Measurements from ENCODE around the gene ROM1. TPM values are rescaled to one million over a fixed set of nuclear protein-coding genes. Genes with fewer than 3 reads are reported as not detected.
A peak's percentile ranks its signal among the peaks of the same experiment; 100 is the strongest.
"Not testable (repeated sequence)": the region's sequence is repeated elsewhere in the genome, so short reads cannot be mapped to it uniquely, and the experiment has no call there.

ROM1 gene
- total RNA-seq, 2 donors from 2014 or later = 0.94 to 1.2 TPM

GRCh38 chr11:62605902-62606301, 7.2 kb upstream of the ROM1 start:
- H3K9me3 ChIP-seq (ENCODE audit: control insufficient read depth, low read length, poor library complexity, severe bottlenecking) = no peaks in the 10 kb centered on the region
- DNase-seq (no peak), ATAC-seq (no peak)
- H3K4me1 Mint-ChIP-seq = peaks cover 34% of the 10 kb centered on the region
- H3K27ac Mint-ChIP-seq = no peak overlapping the region
- no peaks in the 10 kb centered on the region for H3K27me3 Mint-ChIP-seq
- no peaks in the 10 kb centered on the region for H3K36me3 Mint-ChIP-seq (ENCODE audit: low read depth)
- H3K4me3 Mint-ChIP-seq = no peak overlapping the region

DNA sequence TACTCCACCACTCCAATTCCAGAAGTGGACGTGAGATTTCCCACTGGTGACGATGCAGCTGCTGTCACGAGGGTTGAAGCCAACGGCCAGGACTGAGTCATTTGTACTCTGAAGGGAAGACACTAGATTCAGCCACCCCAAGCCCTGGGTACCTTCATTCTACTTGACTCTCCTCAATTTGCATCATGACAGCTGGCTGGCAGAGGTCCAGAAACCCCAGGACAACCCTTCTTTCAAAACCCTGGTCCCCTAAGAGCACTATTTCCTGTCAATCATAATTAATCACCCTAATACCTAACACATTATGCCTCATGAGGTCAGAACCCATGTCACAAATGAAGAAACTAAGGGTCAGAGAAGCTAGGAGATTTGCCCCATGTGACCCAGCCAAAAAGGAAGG, 5.3 kb upstream of the ROM1 start:
- no peak overlapping the region for H3K4me3 Mint-ChIP-seq
- ATAC-seq (no peak), DNase-seq (no peak)
- peaks cover 39% of the 10 kb centered on the region for H3K4me1 Mint-ChIP-seq
- H3K36me3 Mint-ChIP-seq (ENCODE audit: low read depth) = no peaks in the 10 kb centered on the region
- no peaks in the 10 kb centered on the region for H3K9me3 ChIP-seq (ENCODE audit: control insufficient read depth, low read length, poor library complexity, severe bottlenecking)
- H3K27me3 Mint-ChIP-seq = no peaks in the 10 kb centered on the region
- no peak overlapping the region for H3K27ac Mint-ChIP-seq

- ATAC-seq (no peak), DNase-seq (no peak)
- Mint-ChIP-seq H3K27ac (no peak overlapping the region), H3K36me3 (ENCODE audit: low read depth) (no peaks in the 10 kb centered on the region), H3K4me3 (peak overlapping the region; percentile 59), H3K4me1 (peaks cover 36% of the 10 kb centered on the region), H3K27me3 (no peaks in the 10 kb centered on the region)
- H3K9me3 ChIP-seq (ENCODE audit: control insufficient read depth, low read length, poor library complexity, severe bottlenecking) = no peaks in the 10 kb centered on the region
Measured at GRCh38 chr11:62608776-62609175, 4.3 kb upstream of the ROM1 start.

DNA sequence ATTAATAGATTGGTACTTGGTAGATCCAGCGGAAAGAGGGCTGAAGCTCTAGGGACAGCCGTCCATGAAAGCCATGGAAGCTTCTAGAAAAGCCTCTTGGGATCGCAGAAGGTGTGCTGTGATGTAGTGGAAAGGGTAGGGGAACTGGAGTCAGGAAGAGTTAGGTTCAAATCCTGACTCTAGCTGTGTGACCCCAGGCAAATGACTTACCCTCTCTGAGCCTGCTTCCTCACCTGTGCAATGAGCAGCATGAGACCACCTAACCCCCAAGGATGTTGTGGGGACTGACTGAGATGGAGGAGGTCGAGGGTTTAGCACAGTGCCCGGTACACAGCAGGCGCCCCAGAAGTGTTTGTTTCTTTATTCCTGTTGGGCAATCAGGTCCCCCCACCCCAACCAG, 2.7 kb upstream of the ROM1 start:
- ATAC-seq (no peak), DNase-seq (no peak)
- no peaks in the 10 kb centered on the region for H3K36me3 Mint-ChIP-seq (ENCODE audit: low read depth)
- H3K9me3 ChIP-seq (ENCODE audit: control insufficient read depth, low read length, poor library complexity, severe bottlenecking) = no peaks in the 10 kb centered on the region
- no peaks in the 10 kb centered on the region for H3K27me3 Mint-ChIP-seq
- H3K4me3 Mint-ChIP-seq = peak overlapping the region; percentile 100
- H3K4me1 Mint-ChIP-seq = peaks cover 40% of the 10 kb centered on the region
- no peak overlapping the region for H3K27ac Mint-ChIP-seq

DNA sequence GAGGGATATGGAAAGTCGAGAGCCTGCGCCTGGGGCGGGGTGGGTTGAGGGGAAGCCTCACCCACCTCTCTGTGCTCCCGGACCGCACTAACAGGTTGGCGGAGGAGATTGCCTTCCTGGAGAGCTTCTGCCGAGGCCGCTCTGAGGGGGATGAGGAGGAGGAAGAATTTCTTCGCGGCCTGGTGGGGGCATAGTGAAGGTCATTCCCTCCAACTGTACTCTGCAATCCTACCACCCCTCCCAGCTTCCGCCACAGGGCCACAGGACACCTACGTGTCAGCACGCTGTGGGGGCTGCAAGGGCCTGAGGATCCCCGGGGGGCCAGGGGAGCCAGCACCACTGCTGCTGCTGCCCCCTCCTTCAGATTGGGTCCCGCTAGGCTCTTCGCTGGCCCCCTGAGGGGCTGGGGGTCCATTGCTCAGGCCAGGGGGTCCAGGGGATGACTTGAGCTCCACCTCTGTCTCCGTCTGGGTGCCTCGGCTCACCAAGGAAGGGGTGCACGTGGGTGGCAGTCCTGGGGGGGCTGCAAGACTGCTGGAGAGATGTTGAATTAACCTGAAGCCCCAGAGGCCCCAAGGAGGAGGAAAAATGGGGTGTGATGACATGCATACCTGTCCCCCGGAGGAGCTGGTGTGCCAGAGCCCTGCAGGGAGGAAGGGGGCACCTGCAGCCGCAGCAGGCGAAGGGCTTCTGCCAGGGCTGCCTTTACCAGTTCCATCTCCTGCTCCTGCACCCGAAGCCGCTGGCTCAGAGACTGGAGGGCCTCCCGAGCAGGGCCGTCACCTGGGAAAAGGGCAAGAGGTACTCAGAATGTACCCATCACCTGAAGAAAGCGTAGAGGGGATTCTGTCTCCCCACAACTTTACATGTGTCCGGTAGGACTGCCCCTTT, 2.0 kb upstream of the ROM1 start:
- no peak for ATAC-seq
- peak overlapping the region; percentile 100 for H3K4me3 Mint-ChIP-seq

DNA sequence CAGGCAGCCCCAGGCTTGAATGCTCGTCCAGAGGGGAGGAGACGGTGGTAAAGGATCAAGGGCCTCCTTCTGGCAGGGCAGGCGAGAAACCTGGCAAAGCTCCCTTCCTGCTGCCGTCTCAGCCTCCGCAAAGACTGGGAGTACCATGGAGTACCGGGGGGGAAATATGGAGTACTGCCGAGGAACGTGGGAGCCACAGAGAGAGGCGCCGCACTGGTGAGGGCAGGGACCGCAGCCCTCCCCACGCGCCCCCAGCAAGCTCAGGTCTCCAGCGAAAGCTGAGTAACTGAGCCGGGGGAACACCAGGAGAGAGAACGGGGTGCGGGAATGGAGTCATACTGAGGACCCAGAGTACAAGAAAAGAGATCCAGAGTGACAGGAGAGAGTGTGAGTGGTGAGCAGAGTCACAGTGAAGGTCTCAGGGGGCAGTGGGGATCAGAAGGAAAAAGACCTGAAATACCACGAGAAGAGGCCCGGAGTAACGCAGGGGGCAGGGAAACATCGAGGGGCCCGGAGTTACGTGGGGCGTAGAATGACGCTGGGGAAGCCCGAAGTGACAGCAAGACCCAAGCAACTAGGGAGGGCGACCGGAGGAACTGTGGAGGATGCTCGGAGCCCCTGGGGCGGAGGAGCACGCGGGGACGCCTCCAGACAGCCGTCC, 1.2 kb upstream of the ROM1 start:
- Mint-ChIP-seq H3K27me3 (no peaks in the 10 kb centered on the region), H3K27ac (peak overlapping the region; percentile 99), H3K4me3 (peak overlapping the region; percentile 100), H3K4me1 (peaks cover 40% of the 10 kb centered on the region), H3K36me3 (ENCODE audit: low read depth) (no peaks in the 10 kb centered on the region)
- H3K9me3 ChIP-seq (ENCODE audit: control insufficient read depth, low read length, poor library complexity, severe bottlenecking) = no peaks in the 10 kb centered on the region
- ATAC-seq = peak; percentile 57
- peak in 1 of 3 donors; percentile 22 for DNase-seq

More for the DNA sequence above, 2.0 kb upstream of the ROM1 start:
- DNase-seq = no peak
- H3K9me3 ChIP-seq (ENCODE audit: control insufficient read depth, low read length, poor library complexity, severe bottlenecking) = no peaks in the 10 kb centered on the region
- no peaks in the 10 kb centered on the region for H3K36me3 Mint-ChIP-seq (ENCODE audit: low read depth)
- H3K27ac Mint-ChIP-seq = peak overlapping the region; percentile 99
- no peaks in the 10 kb centered on the region for H3K27me3 Mint-ChIP-seq
- H3K4me1 Mint-ChIP-seq = peaks cover 40% of the 10 kb centered on the region

GRCh38 chr11:62613291-62613778, 278 bp downstream of the ROM1 start:
- Mint-ChIP-seq H3K27me3 (no peaks in the 10 kb centered on the region), H3K4me3 (peak overlapping the region; percentile 81), H3K36me3 (ENCODE audit: low read depth) (no peaks in the 10 kb centered on the region), H3K27ac (peak overlapping the region; percentile 57), H3K4me1 (peaks cover 33% of the 10 kb centered on the region)
- DNase-seq (no peak), ATAC-seq (no peak)
- no peaks in the 10 kb centered on the region for H3K9me3 ChIP-seq (ENCODE audit: control insufficient read depth, low read length, poor library complexity, severe bottlenecking)

GRCh38 chr11:62614275-62614674, 1.2 kb downstream of the ROM1 start:
- peaks cover 31% of the 10 kb centered on the region for H3K4me1 Mint-ChIP-seq
- DNase-seq (no peak), ATAC-seq (no peak)
- H3K27ac Mint-ChIP-seq = peak overlapping the region; percentile 57
- no peaks in the 10 kb centered on the region for H3K27me3 Mint-ChIP-seq
- H3K36me3 Mint-ChIP-seq (ENCODE audit: low read depth) = no peaks in the 10 kb centered on the region
- H3K4me3 Mint-ChIP-seq = peak overlapping the region; percentile 73
- H3K9me3 ChIP-seq (ENCODE audit: control insufficient read depth, low read length, poor library complexity, severe bottlenecking) = no peaks in the 10 kb centered on the region

- Mint-ChIP-seq H3K27me3 (no peaks in the 10 kb centered on the region), H3K4me3 (no peak overlapping the region), H3K36me3 (ENCODE audit: low read depth) (no peaks in the 10 kb centered on the region), H3K4me1 (peaks cover 26% of the 10 kb centered on the region), H3K27ac (no peak overlapping the region)
- H3K9me3 ChIP-seq (ENCODE audit: control insufficient read depth, low read length, poor library complexity, severe bottlenecking) = no peaks in the 10 kb centered on the region
- ATAC-seq (no peak), DNase-seq (no peak)
Measured at GRCh38 chr11:62615521-62615920, 2.5 kb downstream of the ROM1 start.

- ATAC-seq; H3K9me3 ChIP-seq (ENCODE audit: control insufficient read depth, low read length, poor library complexity, severe bottlenecking); H3K4me3 Mint-ChIP-seq; DNase-seq; H3K27ac Mint-ChIP-seq; H3K36me3 Mint-ChIP-seq (ENCODE audit: low read depth); H3K27me3 Mint-ChIP-seq: not testable (repeated sequence)
- H3K4me1 Mint-ChIP-seq = peaks cover 25% of the 10 kb centered on the region
Measured at GRCh38 chr11:62616957-62617356, 3.9 kb downstream of the ROM1 start.

GRCh38 chr11:62621027-62621566, 8.0 kb downstream of the ROM1 start:
- H3K36me3 Mint-ChIP-seq (ENCODE audit: low read depth) = no peaks in the 10 kb centered on the region
- ATAC-seq (no peak), DNase-seq (no peak)
- no peaks in the 10 kb centered on the region for H3K9me3 ChIP-seq (ENCODE audit: control insufficient read depth, low read length, poor library complexity, severe bottlenecking)
- H3K27me3 Mint-ChIP-seq = no peaks in the 10 kb centered on the region
- peak overlapping the region; percentile 99 for H3K4me3 Mint-ChIP-seq
- peaks cover 17% of the 10 kb centered on the region for H3K4me1 Mint-ChIP-seq
- H3K27ac Mint-ChIP-seq = peak overlapping the region; percentile 97

DNA sequence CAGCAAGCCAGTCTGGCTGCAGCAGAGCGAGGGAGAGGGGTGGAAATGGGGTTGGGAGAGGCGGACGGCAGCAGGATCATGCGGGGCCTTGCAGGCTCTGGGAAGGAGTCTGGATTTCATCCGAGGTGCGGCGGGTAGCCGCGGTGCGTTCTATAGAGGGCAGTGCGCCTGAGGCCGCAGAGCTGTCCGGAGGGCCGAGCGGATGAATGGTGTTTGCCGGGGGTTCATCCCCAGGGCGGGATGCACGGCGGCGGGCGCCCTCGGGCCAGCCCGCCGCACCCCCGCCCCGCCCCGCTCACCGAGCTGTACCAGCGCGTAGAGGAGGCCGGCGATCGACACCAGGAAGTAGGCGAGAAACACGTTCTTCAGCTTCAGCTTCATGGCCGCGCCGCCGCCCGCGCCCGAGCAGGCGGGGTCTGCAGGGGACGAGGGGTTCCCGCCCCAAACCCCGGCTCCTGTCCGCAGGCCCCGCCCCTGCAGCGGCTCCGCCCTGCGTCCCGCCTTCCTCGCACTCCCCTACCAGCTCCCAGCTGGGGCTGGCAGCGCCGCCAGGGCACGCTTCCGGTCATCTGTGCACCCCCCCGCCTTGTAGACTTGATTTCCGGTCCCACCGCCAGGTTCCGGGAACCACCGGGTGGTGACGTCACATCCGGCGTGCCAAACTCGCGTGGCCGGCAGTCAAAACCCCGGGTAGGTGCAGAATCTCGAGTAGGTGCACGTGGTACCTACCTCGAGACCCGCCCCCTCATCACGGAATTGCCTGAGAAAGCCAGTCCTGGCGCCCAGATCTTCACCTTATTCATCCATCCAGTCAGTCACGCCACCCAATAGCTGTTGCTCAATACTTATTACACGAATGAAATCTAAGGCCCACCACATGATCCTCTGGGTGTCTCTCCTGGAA, 8.8 kb downstream of the ROM1 start, which contains the start of gene B3GAT3:
Gene B3GAT3 (minus strand): TSS at position 420 of the 904 bp plus-strand sequence. CDS start 39 bp downstream, at position 381.
- H3K4me1 Mint-ChIP-seq = peaks cover 17% of the 10 kb centered on the region
- ATAC-seq (peak; percentile 87), DNase-seq (peak; percentile 91 to 95 (median 93))
- peak within 1 kb of the TSS; percentile 99 for H3K4me3 Mint-ChIP-seq
- H3K27ac Mint-ChIP-seq = peak within 1 kb of the TSS; percentile 97
- H3K9me3 ChIP-seq (ENCODE audit: control insufficient read depth, low read length, poor library complexity, severe bottlenecking) = no peaks in the 10 kb centered on the region
- no peaks in the 10 kb centered on the region for H3K27me3 Mint-ChIP-seq
- H3K36me3 Mint-ChIP-seq (ENCODE audit: low read depth) = no peaks in the 10 kb centered on the region
